Cardiac septum (tissue), 1 donor: Measurements from ENCODE around the gene SRP68. TPM values are rescaled to one million over a fixed set of nuclear protein-coding genes. Genes with fewer than 3 reads are reported as not detected.

Source experiments
- DNase-seq: peaks from one replicate; pipeline ENCODE4 v3.0.0-alpha.2; 2020; ENCODE audit warnings: low spot score
- intact Hi-C: fragments of 100-400 bp; cut with DNase I; formaldehyde crosslinking; loops from one replicate; pipeline ENCODE4 v1.14.0; 2022
- long read RNA-seq: library from polyadenylated mRNA; unstranded; transcript quantifications from one replicate; pipeline ENCODE4 v2.0.0, GENCODE V29; 2021
- total RNA-seq: library from RNA; stranded (reverse); fragmentation: NEBNext Ultra II Directional; extraction: Animal tissue kit (Norgen Biotek cat#: 25700); gene quantifications from one replicate; pipeline ENCODE4 v1.2.1, GENCODE V29; 2021
- donor health status: DM: no; HTN: no; CAD: no.

Gene SRP68
- 53.9 TPM for total RNA-seq
- long read RNA-seq, transcript SRP68-201 (16 exons, 2,649 nt): major isoform, 121 of 142 reads
- long read RNA-seq, partial matches to known transcripts: 14 of 142 reads
- long read RNA-seq, other reads (novel, unspliced or antisense): 7 of 142 reads

- peak; percentile 98 for DNase-seq
- intact Hi-C loops: loop anchor here (2.0 kb wide), 1 partner anchor 30 kb away; the partner anchor contains the start of gene EXOC7
Observed at GRCh38 chr17:76072148-76072858, at the start of gene SRP68. Gene SRP68, minus strand, starts transcription at chr17:76072517. Its CDS starts 26 bp downstream, at chr17:76072491.

- intact Hi-C loops: loop anchor here (1.0 to 2.0 kb wide), 3 partner anchors 25 to 157 kb away; no protein-coding TSS in a partner anchor
- DNase-seq: no peak
Observed at GRCh38 chr17:76121932-76122430, 49.7 kb upstream of the SRP68 start.

GRCh38 chr17:76120658-76121008 is 48.3 kb upstream of the SRP68 start:
- no peak for DNase-seq
- intact Hi-C loops: loop anchor here (1.0 to 2.0 kb wide), 2 partner anchors 26 to 159 kb away; no protein-coding TSS in a partner anchor

GRCh38 chr17:76119409-76120371 is 47.4 kb upstream of the SRP68 start:
- intact Hi-C loops: loop anchor here (2.0 kb wide), 1 partner anchor 27 kb away; no protein-coding TSS in a partner anchor

GRCh38 chr17:76115138-76115754 is 42.9 kb upstream of the SRP68 start:
- DNase-seq: no peak
- intact Hi-C loops: no loop called here

More at GRCh38 chr17:76119409-76120371, 47.4 kb upstream of the SRP68 start:
- no peak for DNase-seq

GRCh38 chr17:76111956-76112355 is 39.6 kb upstream of the SRP68 start:
- no peak for DNase-seq
- intact Hi-C loops: no loop called here

GRCh38 chr17:76107509-76107908 is 35.2 kb upstream of the SRP68 start:
- intact Hi-C loops: no loop called here

GRCh38 chr17:76106703-76107102 is 34.4 kb upstream of the SRP68 start:
- DNase-seq: no peak
- intact Hi-C loops: no loop called here

More at GRCh38 chr17:76107509-76107908, 35.2 kb upstream of the SRP68 start:
- DNase-seq: no peak

GRCh38 chr17:76104896-76105231 is 32.5 kb upstream of the SRP68 start:
- intact Hi-C loops: no loop called here
- DNase-seq: no peak

- DNase-seq: no peak
- intact Hi-C loops: no loop called here
Observed at GRCh38 chr17:76104140-76104895, 32.0 kb upstream of the SRP68 start.

- DNase-seq: peak; percentile 98
- intact Hi-C loops: loop anchor here (2.0 kb wide), 1 partner anchor 31 kb away; the partner anchor contains the start of gene SRP68
Observed at GRCh38 chr17:76103274-76104139, 31.2 kb upstream of the SRP68 start, which contains the start of gene EXOC7. Gene EXOC7, minus strand, starts transcription at chr17:76103787. Its CDS starts 95 bp downstream, at chr17:76103692.

- no peak for DNase-seq
- intact Hi-C loops: loop anchor here (2.0 kb wide), 1 partner anchor 30 kb away; the partner anchor contains the start of gene SRP68
Observed at GRCh38 chr17:76102944-76103273, 30.6 kb upstream of the SRP68 start.

GRCh38 chr17:76097716-76098295 is 25.5 kb upstream of the SRP68 start:
- intact Hi-C loops: no loop called here
- DNase-seq: no peak

- no peak for DNase-seq
- intact Hi-C loops: no loop called here
Observed at GRCh38 chr17:76095943-76096342, 23.6 kb upstream of the SRP68 start.

GRCh38 chr17:76094046-76094445 is 21.7 kb upstream of the SRP68 start:
- intact Hi-C loops: no loop called here
- DNase-seq: no peak

- intact Hi-C loops: no loop called here
Observed at GRCh38 chr17:76092526-76093413, 20.5 kb upstream of the SRP68 start.

More at GRCh38 chr17:76092526-76093413, 20.5 kb upstream of the SRP68 start:
- DNase-seq: no peak
